K562 (cell line): ENCODE measurements around the gene SERF2. TPM values are rescaled to one million over a fixed set of nuclear protein-coding genes. Genes with fewer than 3 reads are reported as not detected.

Experiments used
- ATAC-seq: fragments of 200-7000 bp; cut with Tn5 transposase; 3 replicates; pipeline ENCODE4 v1.9.1; 2020; ENCODE audit warnings: moderate library complexity
- Bru-seq: library from RNA; stranded (reverse); fragments of 400-500 nt; gene quantifications from one replicate; lab custom pipeline; 2021; lab: Mats Ljungman, UMichigan
- BruChase-seq, 2 experiments: library from RNA; stranded (reverse); fragments of 400-500 nt; gene quantifications; one replicate each; lab custom pipeline; 2021; lab: Mats Ljungman, UMichigan
- BruUV-seq: library from RNA; stranded (reverse); fragments of 400-500 nt; replicated peaks from 2 replicates; lab custom pipeline; 2021; lab: Mats Ljungman, UMichigan
- CTCF ChIA-PET: fragments of 300-600 bp; formaldehyde crosslinking; extraction: SDS; loops from one replicate; lab custom pipeline; 2021; ENCODE audit warnings: low intra/inter-chr PET ratio; lab: Yijun Ruan, JAX
- POLR2A ChIA-PET: fragments of 300-600, 350-650 bp; sonication (Branson Sonifier 250); formaldehyde crosslinking; extraction: SDS; loops from one replicate; lab custom pipeline; 2021; ENCODE audit warnings: antibody characterized with exemption, inconsistent platforms; lab: Yijun Ruan, JAX
- DNase-seq, 4 experiments: peaks; one replicate each; pipeline versions ENCODE4 v3.0.0 to v3.0.0-alpha.2; 2011 to 2018; ENCODE audit warnings: low spot score in 3 of 4, mixed read lengths in 3 of 4; ENCODE audit errors: extremely low read depth in 1 of 4
- FAIRE-seq: peaks from 2 replicates; lab custom pipeline; 2011; peaks lifted over from hg19 to GRCh38; lab: Jason Lieb, UNC
- H2AFZ ChIP-seq: 2 replicates; pipeline ENCODE4 v1.6.0; 2011; ENCODE audit warnings: low read depth, low read length, control low read depth, inconsistent platforms
- H3K27ac ChIP-seq: fragments of 200-600 bp; 3 replicates; pipeline ENCODE4 v1.8.0; 2011; ENCODE audit warnings: low read depth, mild to moderate bottlenecking, control low read depth, inconsistent platforms, low read length, moderate library complexity, mixed read lengths; ENCODE audit errors: extremely low read depth
- H3K27me3 ChIP-seq, 2 experiments: fragments of 300-600 bp in 1 of 2; 2 replicates in 1 of 2; 3 replicates in 1 of 2; pipeline versions ENCODE4 v1.6.0 to v1.8.0; 2011; ENCODE audit warnings: inconsistent platforms in 2 of 2, low read length in 2 of 2, mild to moderate bottlenecking in 1 of 2, mixed read lengths in 1 of 2, moderate library complexity in 1 of 2; ENCODE audit not compliant: control insufficient read depth in 2 of 2, insufficient read depth in 2 of 2
- H3K36me3 ChIP-seq: fragments of 300-600 bp; 3 replicates; pipeline ENCODE4 v1.8.0; 2011; ENCODE audit warnings: mild to moderate bottlenecking, low read length, inconsistent platforms; ENCODE audit not compliant: control insufficient read depth, insufficient read depth
- H3K4me1 ChIP-seq, 2 experiments: fragments of 200-600 bp in 1 of 2; replicated peaks in 1 of 2; 2 replicates in 1 of 2; 3 replicates in 1 of 2; pipeline versions ENCODE4 v1.5.1 to v1.8.0; 2011; ENCODE audit warnings: inconsistent platforms in 2 of 2, low read length in 2 of 2, mild to moderate bottlenecking in 1 of 2, mixed read lengths in 1 of 2, moderate library complexity in 1 of 2; ENCODE audit not compliant: control insufficient read depth in 2 of 2, insufficient read depth in 2 of 2
- H3K4me2 ChIP-seq: 2 replicates; pipeline ENCODE4 v1.6.1; 2011; ENCODE audit warnings: low read length, control low read depth, inconsistent platforms, mixed read lengths; ENCODE audit not compliant: insufficient read depth
- H3K4me3 ChIP-seq: fragments of 200-600 bp; sonication (generic), shearing (Covaris generic); 2 replicates; pipeline ENCODE4 v1.5.1; 2016; ENCODE audit warnings: control low read depth, inconsistent platforms
- H3K79me2 ChIP-seq: fragments of 200-600 bp; 3 replicates; pipeline ENCODE4 v1.8.0; 2011; ENCODE audit warnings: low read length, inconsistent platforms; ENCODE audit not compliant: control insufficient read depth, insufficient read depth
- H3K9ac ChIP-seq, 2 experiments: 2 replicates each; pipeline versions ENCODE4 v1.6.0 to v1.6.1; 2011; ENCODE audit warnings: low read depth in 2 of 2, low read length in 2 of 2, control low read depth in 1 of 2, inconsistent platforms in 1 of 2, mild to moderate bottlenecking in 1 of 2, mixed read lengths in 1 of 2; ENCODE audit not compliant: insufficient read depth in 1 of 2
- H3K9me1 ChIP-seq: one replicate; pipeline ENCODE4 v1.6.0; 2011; ENCODE audit warnings: inconsistent platforms, mild to moderate bottlenecking, low read length, moderate library complexity; ENCODE audit not compliant: control insufficient read depth, insufficient read depth
- H3K9me3 ChIP-seq: replicated peaks from 2 replicates; pipeline ENCODE4 v1.5.1; 2011; ENCODE audit warnings: low read depth, low read length, inconsistent platforms; ENCODE audit not compliant: control insufficient read depth, insufficient read depth
- H4K20me1 ChIP-seq: replicated peaks from 2 replicates; pipeline ENCODE4 v1.6.1; 2011; ENCODE audit warnings: low read length, inconsistent platforms, mixed read lengths; ENCODE audit not compliant: control insufficient read depth, insufficient read depth
- ARID4B ChIP-seq: sonication (generic); formaldehyde crosslinking; IDR thresholded peaks from 2 replicates; pipeline ENCODE4 v1.8.0; 2022; ENCODE audit warnings: mild to moderate bottlenecking, missing genetic modification reagents
- BHLHE40 ChIP-seq: IDR thresholded peaks from 2 replicates; pipeline ENCODE4 v1.6.1; 2011; ENCODE audit warnings: low read length, improper control_type of control experiment
- CREBBP ChIP-seq: IDR thresholded peaks from one replicate; pipeline ENCODE4 v1.6.1; 2012; ENCODE audit warnings: low read depth, mild to moderate bottlenecking, control low read depth, inconsistent platforms, low read length
- DDX20 ChIP-seq: fragments of 450-650 bp; IDR thresholded peaks from 2 replicates; pipeline ENCODE4 v1.6.1; 2016; ENCODE audit warnings: missing genetic modification characterization, low read depth, mild to moderate bottlenecking, missing compliant biosample characterization, moderate library complexity
- GTF2A2 ChIP-seq: IDR thresholded peaks from 2 replicates; pipeline ENCODE4 v1.6.1; 2016; ENCODE audit warnings: mild to moderate bottlenecking, missing genetic modification characterization, missing compliant biosample characterization
- ZSCAN29 ChIP-seq: fragments of 450-650 bp; IDR thresholded peaks from 2 replicates; pipeline ENCODE4 v1.6.1; 2017
- WGBS: fragments of 100-300 bp; shearing (Covaris generic); methylation state at CpG from one replicate; pipeline ENCODE4 v1.1.6; 2016; ENCODE audit warnings: low coverage, mixed read lengths; ENCODE audit not compliant: insufficient coverage; ENCODE audit errors: missing lambda C conversion rate; 5-methylcytosine and 5-hydroxymethylcytosine counted together
- in situ Hi-C: fragments of 300-500 bp; cut with MboI; formaldehyde crosslinking; loops from 4 replicates; pipeline ENCODE4 v1.15.0; 2018; ENCODE audit warnings: inconsistent platforms, mixed read lengths
- intact Hi-C: fragments of 100-400 bp; cut with micrococcal nuclease; formaldehyde crosslinking; loops from 2 replicates; pipeline ENCODE4 v1.14.2; 2022
- long read RNA-seq, 3 experiments: library from polyadenylated mRNA in 2 of 3; library from RNA in 1 of 3; unstranded in 2 of 3; stranded (forward) in 1 of 3; transcript quantifications; one replicate each; pipeline ENCODE4 v2.0.0, GENCODE V29; 2019 to 2022
- polyA minus RNA-seq, 3 experiments: library from RNA; depleted of rRNA, polyadenylated mRNA; stranded (reverse); fragments of >200 nt; gene quantifications; 2 replicates each; pipeline ENCODE4 v1.2.3, GENCODE V29; 2011
- polyA plus RNA-seq, 8 experiments: library from polyadenylated mRNA; depleted of rRNA in 4 of 8; stranded (reverse) in 5 of 8; unstranded in 3 of 8; fragments of >200 nt; fragmentation: Nextera tagmentation in 2 of 8; fragmentation: Illumina TruSeq in 1 of 8; extraction: Ambion mirVana in 2 of 8; extraction: Trizol in 1 of 8; gene quantifications; 2 replicates each; pipeline versions ENCODE4 v1.2.1 to v1.2.3, GENCODE V29; 2011 to 2014; ENCODE audit warnings: inconsistent platforms in 1 of 8, missing spikeins in 1 of 8
- total RNA-seq, 7 experiments: library from RNA; depleted of rRNA in 6 of 7; stranded (reverse); fragments of >200 nt in 6 of 7; fragmentation: Illumina TruSeq in 2 of 7; extraction: Trizol in 2 of 7; gene quantifications; 2 replicates each; pipeline versions ENCODE4 v1.2.1 to v1.2.3, GENCODE V29; 2011 to 2021; ENCODE audit warnings: low replicate concordance in 1 of 7

The SERF2 gene
- total RNA-seq (2011; cell fraction: chromatin; rRNA removed; ENCODE audit: low replicate concordance) = 218 and 403 TPM in 2 replicates
- total RNA-seq (2011; cell fraction: nucleolus; rRNA removed) = 324 and 335 TPM in 2 replicates
- 384 and 484 TPM in 2 replicates for total RNA-seq (2011; cell fraction: nucleoplasm; rRNA removed)
- 504 and 539 TPM in 2 replicates for total RNA-seq (2014; rRNA removed)
- total RNA-seq (2014; rRNA removed; fragmentation: Illumina TruSeq; extraction: Trizol) = 330 and 497 TPM in 2 replicates
- 505 and 539 TPM in 2 replicates for total RNA-seq (2015; rRNA removed; fragmentation: Illumina TruSeq; extraction: Trizol)
- 867 and 903 TPM in 2 replicates for total RNA-seq (2021)
- polyA plus RNA-seq (2011; rRNA removed) = 829 and 915 TPM in 2 replicates
- 1,193 and 1,426 TPM in 2 replicates for polyA plus RNA-seq (2011; cell fraction: cytosol; rRNA removed)
- polyA plus RNA-seq (2011; cell fraction: nucleus; rRNA removed) = 959 and 1,088 TPM in 2 replicates
- polyA plus RNA-seq (2012) = 922 and 1,325 TPM in 2 replicates
- polyA plus RNA-seq (2014; fragmentation: Illumina TruSeq; extraction: Trizol) = 1,117 and 1,415 TPM in 2 replicates
- polyA plus RNA-seq (2014; fragmentation: Nextera tagmentation; extraction: Ambion mirVana) = 1,000 to 10,000 TPM; 2,726 to 3,360 TPM
- 1,025 and 1,310 TPM in 2 replicates for polyA plus RNA-seq (2014; rRNA removed)
- 168 and 202 TPM in 2 replicates for polyA minus RNA-seq (2011; rRNA and poly(A)+ RNA removed)
- polyA minus RNA-seq (2011; cell fraction: cytosol; rRNA and poly(A)+ RNA removed) = 213 and 218 TPM in 2 replicates
- 104 and 170 TPM in 2 replicates for polyA minus RNA-seq (2011; cell fraction: nucleus; rRNA and poly(A)+ RNA removed)
- percentile 94 among the genes with signal in this experiment for Bru-seq, nascent RNA
- BruChase-seq, experiment 1, labeled RNA remaining after a 2-hour chase = percentile 87 among the genes with signal in this experiment
- percentile 89 among the genes with signal in this experiment for BruChase-seq, experiment 2, labeled RNA remaining after a 6-hour chase
- long read RNA-seq, experiment 1, transcript SERF2-201 (3 exons, 1,537 nt) = major isoform, 1,094 of 1,225 reads
- long read RNA-seq, experiment 1, transcript SERF2-202 (3 exons, 506 nt) = minor isoform, 14 of 1,225 reads
- long read RNA-seq, experiment 1, transcript SERF2-207 (2 exons, 582 nt) = minor isoform, 35 of 1,225 reads
- long read RNA-seq, experiment 1, transcript SERF2-216 (2 exons, 1,030 nt) = minor isoform, 6 of 1,225 reads
- long read RNA-seq, experiment 1, partial matches to known transcripts = 26 of 1,225 reads
- long read RNA-seq, experiment 1, other reads (novel, unspliced or antisense) = 41 of 1,225 reads
- long read RNA-seq, experiment 2, transcript SERF2-201 (3 exons, 1,537 nt) = major isoform, 578 of 740 reads
- long read RNA-seq, experiment 2, transcript SERF2-216 (2 exons, 1,030 nt) = minor isoform, 6 of 740 reads
- long read RNA-seq, experiment 2, transcript SERF2-207 (2 exons, 582 nt) = minor isoform, 113 of 740 reads
- long read RNA-seq, experiment 2, transcript SERF2-202 (3 exons, 506 nt) = minor isoform, 5 of 740 reads
- long read RNA-seq, experiment 2, partial matches to known transcripts = 3 of 740 reads
- long read RNA-seq, experiment 2, other reads (novel, unspliced or antisense) = 28 of 740 reads
- long read RNA-seq, experiment 3, transcript SERF2-202 (3 exons, 506 nt) = minor isoform, 8 of 1,175 reads
- long read RNA-seq, experiment 3, transcript SERF2-216 (2 exons, 1,030 nt) = minor isoform, 9 of 1,175 reads
- long read RNA-seq, experiment 3, transcript SERF2-201 (3 exons, 1,537 nt) = major isoform, 1,094 of 1,175 reads
- long read RNA-seq, experiment 3, transcript SERF2-207 (2 exons, 582 nt) = minor isoform, 44 of 1,175 reads
- long read RNA-seq, experiment 3, partial matches to known transcripts = 5 of 1,175 reads
- long read RNA-seq, experiment 3, other reads (novel, unspliced or antisense) = 8 of 1,175 reads

- under 1% methylated on average over 53 of the region's 66 CpGs for WGBS
- TF ChIP-seq ARID4B (CRISPR knock-in tag) (peak; percentile 81; the same call in 1 of the 2 replicates), ZSCAN29 (no peak), GTF2A2 (no peak), DDX20 (no peak), BHLHE40 (peak; percentile 99), CREBBP (no peak)
Measured at GRCh38 chr15:43791993-43792760, at the start of gene SERF2. TSS of gene SERF2 (plus strand) at chr15:43792320. CDS start at chr15:43792377, 57 bp downstream.

More at GRCh38 chr15:43791993-43792760, at the start of gene SERF2:
- peaks cover 26 to 35% of the 10 kb centered on the region in 2 experiments for H3K4me1 ChIP-seq
- peaks cover 17% of the 10 kb centered on the region; the same call in 1 of the 2 replicates for H4K20me1 ChIP-seq
- peak within 1 kb of the TSS; percentile 99 for H3K27ac ChIP-seq
- peak; percentile 98 for FAIRE-seq
- ChIA-PET CTCF (no interaction called here), POLR2A (interaction anchor here (0.8 to 6.1 kb wide), 6 partner anchors 9 to 44 kb away, joined by 3 to 29 read pairs (median 10); partner anchors contain the start of genes ELL3, HYPK, MFAP1 and SERINC4)
- in situ Hi-C loops (no loop called here), intact Hi-C loops (no loop called here)
- H3K9me3 ChIP-seq = no peaks in the 10 kb centered on the region
- peaks cover 36% of the 10 kb centered on the region for H3K79me2 ChIP-seq
- peak within 1 kb of the TSS; percentile 96 for H3K4me2 ChIP-seq
- ATAC-seq = peak; percentile 95
- BruUV-seq = TSS peak; percentile 49
- peaks cover 43% of the 10 kb centered on the region for H3K36me3 ChIP-seq
- peaks cover 17% of the 10 kb centered on the region for H3K9me1 ChIP-seq
- no peaks in the 10 kb centered on the region for H3K27me3 ChIP-seq
- peak; percentile 98 to 100 (median 98) for DNase-seq
- H2AFZ ChIP-seq = peak within 1 kb of the TSS; percentile 100
- peak within 1 kb of the TSS; percentile 95 for H3K4me3 ChIP-seq
- peak within 1 kb of the TSS; percentile 100 for H3K9ac ChIP-seq
